Measurements from ENCODE around the gene ASCL5.

The ASCL5 gene

DNA sequence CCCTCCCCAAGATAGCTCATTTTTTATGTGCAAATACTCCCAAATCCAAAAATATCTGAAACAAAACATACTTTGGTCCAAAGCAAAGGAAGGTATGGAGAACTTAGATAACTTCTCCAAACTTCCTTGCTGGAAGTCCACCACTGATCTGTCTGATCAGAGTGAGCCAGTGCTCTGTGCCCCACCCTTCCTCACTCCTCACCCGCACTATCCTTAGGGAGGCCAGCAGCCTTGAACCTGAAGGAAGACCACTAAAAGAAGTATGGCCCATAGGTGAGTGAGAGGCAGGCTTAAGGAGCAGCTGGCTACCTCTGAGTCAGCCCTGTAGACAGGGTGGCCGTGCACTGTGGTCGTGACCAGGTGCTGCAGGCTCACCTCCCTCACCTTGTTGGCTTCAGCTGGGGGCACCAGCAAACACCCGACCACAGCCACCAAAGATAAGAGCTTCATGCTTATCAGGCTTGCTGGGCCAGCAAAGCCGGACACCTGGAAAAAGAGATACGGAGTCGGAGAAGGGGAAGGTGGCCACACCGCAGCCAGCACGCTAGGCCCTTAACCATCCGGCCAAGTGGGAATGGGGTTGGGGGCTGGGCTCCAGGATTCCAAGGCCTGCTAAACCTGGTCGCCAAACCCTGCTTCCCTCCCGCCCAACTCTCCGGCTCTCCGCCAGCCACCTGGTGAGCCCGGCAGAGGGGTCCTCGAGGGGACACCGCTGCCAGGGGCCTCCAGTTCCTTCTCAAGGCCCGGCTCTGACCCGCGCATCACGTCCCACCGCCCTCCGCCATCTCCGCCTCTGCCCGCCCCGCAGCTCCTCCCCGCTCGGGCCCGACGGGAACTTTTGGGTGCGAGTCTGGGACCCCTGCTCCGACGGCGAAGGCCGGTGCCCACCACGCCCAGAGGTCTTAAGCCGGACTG lies 26.7 kb upstream of the ASCL5 start:
- no peak for DNase-seq (ENCODE audit: low spot score)

DNA sequence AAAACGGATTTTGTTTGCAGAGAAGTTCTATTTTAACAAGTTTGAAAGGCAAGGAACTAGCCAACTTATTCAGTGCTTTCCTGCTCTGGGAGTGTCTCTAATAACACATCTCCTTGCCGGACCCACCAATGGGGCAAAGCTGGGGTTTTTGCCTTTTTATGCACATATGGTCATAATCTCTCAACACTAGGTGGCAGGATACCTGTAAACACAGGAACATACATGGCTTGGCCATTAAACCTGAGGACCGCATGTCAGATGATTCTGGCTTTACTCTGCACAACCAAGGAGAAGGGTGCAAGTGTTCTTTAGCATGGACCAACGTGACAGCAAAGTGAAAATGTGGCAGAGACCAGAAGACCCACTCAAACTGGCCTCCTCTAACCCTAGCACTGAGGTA lies 22.4 kb upstream of the ASCL5 start:
- DNase-seq (ENCODE audit: low spot score): peak; percentile 57

DNA sequence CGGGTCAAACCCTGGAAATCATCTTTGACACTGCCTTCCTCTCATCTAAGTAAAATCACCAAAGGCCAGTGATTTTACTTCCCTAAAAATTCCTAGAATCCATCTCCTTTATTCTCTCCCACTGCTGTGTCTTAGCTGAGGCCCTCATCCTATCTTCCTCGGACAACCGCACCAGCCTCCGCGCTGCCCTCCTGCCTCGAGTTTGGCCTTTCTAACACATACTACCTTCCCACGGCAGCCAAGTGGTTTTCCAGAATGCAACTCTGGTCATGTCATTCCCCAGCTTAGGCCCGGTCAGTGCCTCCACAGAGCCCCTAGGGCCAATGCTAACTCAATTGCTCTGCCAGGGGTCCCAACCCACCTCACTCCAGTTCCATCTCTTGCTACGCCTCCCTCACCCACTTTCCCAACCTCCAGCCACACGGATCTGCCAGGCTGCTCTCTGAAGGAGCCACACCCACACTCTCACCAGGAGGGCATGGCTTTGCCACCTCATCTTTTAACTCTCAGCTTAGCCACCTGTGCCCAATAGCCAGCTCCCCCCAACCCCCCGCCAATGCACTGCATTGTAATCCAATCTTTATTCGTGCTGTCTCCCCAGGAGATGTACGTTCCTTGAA lies 20.5 kb upstream of the ASCL5 start:
- DNase-seq (ENCODE audit: low spot score): no peak

DNA sequence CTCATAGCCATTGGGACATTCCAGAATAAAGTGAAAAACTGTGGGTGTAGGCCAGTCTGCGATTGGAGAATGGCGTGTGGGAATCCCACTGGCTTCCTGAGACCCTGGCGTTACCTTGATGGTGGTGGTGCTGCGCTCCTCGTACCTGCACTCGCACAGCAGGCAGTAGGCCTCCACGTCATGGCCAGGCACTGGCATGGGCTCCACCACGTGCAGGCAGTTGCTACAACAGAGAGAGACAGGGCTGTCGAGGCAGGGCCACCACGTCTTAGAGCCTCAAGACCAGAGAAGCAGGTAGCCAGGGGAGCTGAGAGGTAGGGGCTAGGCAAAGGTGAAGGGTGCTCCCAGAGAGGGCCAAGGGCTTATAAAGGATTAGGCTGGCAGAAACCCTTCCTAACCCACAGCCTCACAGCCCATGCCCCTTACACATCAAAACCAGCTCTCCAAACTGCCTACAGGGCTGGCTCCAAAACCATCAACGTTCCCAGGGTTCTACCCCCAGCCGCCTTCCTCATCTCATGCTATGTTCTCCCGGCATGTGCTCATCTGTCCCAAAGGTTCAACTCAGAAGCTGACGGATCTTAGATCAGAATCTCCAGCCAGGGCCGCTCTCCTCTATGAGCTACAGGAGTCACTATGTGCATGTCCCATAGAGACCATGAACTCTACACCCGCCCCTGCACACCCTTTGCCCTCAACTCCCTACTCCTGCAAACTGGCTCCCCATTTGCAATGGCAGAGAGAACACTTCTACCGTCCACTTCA lies 19.8 kb upstream of the ASCL5 start:
- DNase-seq (ENCODE audit: low spot score): no peak

DNA sequence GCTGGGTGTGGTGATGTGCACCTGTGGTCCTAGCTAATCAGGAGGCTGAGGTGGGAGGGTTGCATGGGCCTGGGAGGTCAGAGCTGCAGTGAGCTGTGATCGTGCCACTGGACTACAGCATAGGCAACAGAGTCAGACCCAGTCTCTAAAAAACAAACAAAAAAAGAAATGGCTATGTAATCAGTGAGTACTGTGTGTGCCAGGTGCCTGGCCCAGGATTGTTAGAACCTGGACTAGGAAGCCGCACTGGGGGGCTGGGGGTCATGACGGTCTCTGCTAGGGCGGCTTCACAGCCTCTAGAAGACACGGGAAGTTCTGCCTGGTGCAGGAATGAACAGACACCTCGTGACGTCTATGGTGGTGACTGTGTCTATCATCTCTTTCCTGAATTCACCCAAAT lies 18.8 kb upstream of the ASCL5 start:
- no peak for DNase-seq (ENCODE audit: low spot score)

DNA sequence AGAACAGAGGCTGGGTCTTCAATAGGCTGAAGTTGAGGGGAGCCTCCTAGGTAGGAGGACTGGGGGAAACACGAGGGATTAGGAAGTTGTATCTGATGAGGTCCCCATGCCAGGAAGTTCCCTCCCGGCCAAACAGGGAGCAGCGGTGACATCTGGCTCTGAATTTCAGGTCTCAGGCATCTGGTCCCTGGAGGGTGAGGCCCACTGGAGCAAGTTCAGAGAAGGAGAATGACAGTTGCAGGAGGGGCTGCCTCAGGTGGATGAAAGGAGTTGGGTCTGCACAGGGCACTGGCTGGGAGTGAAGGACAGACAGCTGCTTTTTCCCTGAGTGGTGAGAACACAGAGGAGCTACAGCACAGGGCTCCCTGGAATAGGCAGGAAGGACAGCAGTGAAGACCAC lies 18.1 kb upstream of the ASCL5 start:
- no peak for DNase-seq (ENCODE audit: low spot score)

DNA sequence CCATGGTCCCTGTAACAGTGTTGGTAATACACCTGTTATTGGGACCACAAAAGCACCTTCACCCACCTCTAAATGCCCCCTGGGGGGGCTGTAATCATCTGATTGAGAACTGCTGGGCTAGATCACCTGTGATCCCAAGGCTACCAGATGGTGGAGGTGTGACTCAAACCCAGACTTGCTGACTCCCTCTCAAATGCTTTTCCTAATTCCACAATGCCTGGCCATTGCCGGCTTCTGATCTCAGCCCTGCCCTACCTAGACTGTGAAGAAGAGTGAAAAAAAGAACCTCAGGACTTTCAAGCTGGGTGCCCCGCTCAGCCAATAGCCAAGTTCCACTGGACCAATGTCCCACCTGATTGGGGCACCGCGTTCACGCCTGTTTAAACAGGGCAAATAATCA lies 17.7 kb upstream of the ASCL5 start:
- DNase-seq (ENCODE audit: low spot score): no peak

DNA sequence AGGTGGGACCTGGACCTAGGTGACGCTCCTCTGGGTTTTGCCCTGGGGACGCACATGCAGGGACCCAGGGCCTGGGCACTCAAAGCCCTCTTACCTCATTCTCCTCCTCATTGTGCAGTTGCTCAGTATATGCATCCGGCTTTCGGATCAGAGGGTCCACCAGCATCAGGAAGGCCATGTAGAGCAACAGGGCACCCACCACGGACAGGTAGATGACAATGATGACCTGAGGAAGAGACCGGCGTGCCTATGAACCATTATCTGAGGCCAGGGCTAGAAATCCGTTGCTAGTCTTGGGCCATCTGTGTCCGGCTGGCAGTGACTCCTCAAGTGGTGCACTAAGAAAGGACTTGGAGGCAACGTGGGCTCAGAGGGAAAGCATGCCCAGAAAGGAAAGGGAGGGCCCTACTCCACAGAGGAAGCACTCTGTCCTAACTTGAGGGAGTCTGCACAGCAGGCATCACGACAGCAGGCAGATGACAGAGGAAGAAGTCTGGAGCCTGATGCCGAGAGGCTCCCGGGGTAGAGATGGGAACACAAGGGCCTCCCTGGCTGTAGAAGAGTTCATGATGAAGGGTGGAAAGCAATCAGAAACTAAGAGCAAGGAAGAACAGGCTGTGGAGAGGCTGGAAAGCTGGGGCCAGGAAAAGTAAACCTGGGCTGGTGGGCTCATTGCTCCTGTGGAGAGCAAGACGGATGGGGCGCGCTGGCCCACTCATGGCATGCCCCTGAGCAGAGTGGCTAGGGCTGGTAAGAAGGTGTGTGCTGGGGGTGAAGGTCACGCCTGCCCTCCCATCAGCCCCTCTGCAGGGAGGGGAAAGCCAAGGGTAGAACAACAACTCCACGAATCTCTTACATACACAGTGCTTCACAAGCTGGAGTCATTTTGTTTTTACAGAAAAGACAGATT lies 17.0 kb upstream of the ASCL5 start:
- no peak for DNase-seq (ENCODE audit: low spot score)

DNA sequence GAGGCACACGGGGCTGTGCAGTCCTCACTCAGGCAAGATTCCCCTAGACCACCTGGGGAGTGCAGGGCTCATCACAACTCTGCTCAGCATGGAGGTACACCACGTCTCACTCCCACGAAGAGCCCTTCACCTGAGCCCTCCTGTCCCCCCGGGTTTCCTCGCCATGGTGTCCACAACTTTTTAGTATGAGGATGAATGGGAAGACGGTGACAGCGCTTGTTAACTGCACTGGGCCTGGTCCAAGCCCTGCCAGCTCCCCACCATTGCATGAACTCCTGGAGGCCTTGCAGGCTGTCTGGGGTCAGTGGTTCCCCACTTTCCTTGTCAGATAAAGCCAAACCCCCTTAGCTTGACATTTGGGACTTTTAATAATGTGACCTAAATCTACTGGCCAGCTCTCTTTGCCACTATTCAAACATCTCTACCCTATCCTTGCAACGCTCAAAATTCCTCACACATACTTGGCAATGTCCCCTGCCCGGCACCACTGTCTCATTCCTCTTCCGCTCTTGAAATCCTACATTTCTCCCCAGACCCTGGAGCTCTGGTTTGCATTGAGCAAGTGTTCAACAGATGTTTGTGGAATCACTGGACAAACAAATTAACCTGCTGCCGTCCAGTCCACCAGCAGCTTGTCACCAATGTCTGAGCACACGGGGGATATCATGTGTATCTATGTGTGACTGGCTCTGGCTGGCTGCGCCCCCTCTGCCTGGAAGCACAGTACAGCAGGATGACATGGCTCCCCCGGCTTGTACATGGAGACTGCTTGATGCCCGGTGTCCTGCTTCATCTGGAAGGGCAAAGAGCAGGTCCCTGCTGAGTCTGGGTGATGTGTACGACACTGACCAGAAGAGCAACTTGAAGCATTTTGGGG lies 16.1 kb upstream of the ASCL5 start:
- DNase-seq (ENCODE audit: low spot score): no peak

DNA sequence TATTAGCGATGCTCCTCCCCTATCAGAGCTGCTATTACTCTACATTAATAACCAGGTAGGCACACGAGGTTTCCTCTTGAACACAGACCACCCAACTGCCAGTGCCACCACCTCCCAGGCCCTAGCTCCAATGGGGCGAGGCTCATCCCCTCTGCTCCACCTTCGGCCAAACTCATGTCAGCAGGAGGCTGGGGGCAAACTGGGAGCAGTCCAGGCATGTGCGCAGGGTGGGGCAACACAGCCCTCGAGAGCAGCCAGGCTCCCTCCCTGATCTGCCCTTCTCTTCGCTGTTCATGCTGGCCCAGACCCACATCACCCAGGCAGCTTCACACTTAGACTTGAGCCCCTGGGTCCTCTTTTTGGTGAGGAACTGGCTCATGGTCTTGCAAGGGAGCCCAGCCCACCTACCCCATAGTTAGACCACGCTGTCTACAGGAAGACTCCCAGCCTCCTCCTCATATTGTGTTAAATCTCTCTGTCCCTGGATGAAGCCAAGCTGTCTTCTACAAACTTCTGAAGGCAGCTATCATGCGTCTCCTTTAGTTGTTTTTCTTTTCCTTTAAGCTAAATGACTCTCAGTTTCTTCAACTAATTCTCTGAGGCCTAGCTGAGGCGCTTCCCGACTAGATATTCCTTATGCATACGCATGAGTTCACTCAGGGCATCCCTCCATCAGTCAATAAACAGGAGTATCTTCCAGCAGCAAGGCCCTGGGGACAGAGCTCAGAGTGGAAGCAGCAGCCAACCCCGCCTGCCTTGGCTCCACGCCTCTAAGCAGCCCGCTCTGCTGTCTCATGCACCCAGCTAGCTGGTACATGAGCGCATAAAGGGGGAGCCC lies 15.2 kb upstream of the ASCL5 start:
- no peak for DNase-seq (ENCODE audit: low spot score)

DNA sequence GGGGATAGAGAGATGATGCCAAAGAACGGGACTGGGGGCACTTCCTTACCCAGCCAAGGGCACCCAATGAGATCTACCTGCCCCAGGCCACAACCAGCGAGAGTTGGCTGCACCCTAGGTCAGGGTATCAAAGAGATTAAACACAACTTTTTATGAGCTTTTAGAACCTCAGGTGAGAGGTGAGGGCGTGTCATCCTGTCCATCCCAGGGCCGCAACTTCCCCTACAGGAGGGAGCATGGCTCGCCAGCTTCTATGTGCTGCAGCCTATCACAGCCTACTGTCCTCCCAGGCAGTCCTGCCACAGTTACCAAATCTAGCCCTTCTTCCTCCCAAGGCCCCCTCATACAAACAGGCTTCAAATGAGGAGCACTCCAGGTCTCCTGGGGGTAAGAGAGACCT lies 14.4 kb upstream of the ASCL5 start:
- no peak for DNase-seq (ENCODE audit: low spot score)

DNA sequence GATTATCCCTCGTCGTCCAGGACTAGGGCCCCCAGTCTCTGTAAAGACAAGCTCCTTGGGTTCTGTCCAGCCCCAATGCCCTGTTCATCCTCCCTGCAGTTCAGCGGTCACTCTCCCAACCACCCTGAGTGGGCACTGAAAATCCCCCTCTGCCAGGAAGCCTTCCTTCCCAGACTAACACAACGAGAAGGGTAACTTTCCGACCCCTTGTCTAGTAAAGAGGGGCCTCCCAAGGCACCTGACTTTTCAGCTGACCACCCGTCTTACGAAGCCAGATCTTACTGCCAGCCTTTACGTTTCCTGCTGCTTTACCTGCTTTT lies 13.9 kb upstream of the ASCL5 start:
- DNase-seq (ENCODE audit: low spot score): no peak

DNA sequence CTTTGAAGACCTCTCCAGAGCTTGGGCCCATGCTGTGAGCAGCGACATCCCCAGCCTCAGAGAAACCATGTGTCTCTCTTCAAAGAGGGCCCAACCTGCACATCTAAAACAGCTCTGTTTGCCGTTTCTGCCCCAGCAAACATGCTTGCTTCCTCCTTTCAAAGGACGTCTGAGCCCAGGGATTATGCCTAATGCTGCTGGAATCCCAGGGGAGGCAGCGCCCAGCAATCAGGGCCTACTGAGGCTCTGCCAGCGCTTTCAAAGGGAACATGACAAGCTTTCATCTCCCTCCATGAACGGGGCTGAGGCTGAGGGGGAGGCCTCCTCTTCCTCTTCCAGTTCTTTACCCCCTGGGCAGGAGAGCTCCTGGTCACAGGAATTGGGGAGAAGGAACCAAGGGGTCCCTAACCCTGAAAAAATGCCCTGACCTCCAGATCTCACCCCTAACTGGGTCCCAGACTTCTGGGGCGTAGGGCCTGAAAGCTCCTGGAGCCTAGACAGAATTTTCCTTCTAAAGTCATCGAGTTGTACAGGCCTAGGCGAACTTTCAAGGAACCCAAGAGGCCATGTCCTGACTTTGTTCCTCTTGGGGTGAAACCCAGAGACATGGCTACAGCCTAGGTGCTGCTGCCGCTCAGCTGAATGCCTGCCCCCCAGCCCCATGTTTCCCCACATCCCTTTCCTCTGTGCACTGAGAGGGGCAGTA lies 13.4 kb upstream of the ASCL5 start:
- DNase-seq (ENCODE audit: low spot score): no peak

DNA sequence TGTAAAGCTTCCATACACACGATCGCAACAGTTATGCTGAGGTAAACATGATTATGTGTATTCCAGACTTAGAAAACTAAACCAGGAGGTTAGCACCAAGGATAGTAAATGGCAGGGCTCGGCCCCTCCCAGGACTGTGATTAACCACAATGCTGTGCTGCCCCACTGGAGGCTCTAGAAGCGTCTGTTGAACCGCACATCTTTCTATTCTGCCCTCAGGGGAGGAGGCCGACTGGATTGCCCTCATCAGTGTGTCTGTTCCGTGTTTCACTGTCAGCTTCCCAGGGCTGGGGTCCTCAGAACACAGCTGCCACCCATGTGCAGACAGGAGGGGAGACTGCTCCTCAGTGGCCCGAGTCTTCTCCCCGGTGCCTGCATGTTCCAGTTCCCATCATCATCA lies 12.8 kb upstream of the ASCL5 start:
- no peak for DNase-seq (ENCODE audit: low spot score)

DNA sequence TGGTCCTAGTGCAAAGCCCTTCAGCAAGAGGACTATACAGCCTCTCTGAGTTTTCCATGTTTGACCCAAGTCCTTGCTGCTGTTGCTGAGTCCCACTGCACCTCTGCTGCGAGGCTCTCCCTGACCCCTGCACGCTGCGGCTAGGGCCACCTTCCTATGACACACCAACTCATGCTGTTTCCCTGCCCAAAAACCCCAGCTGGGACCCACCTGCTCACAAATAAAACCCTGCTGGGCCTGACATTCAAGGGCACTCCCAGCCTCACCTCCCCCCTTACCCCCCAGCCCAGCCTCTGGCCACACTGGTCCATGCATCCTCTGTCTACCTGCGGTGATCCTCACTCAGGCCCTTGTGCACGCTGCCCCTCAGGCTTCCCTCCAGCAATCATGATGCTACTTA lies 12.3 kb upstream of the ASCL5 start:
- no peak for DNase-seq (ENCODE audit: low spot score)

DNA sequence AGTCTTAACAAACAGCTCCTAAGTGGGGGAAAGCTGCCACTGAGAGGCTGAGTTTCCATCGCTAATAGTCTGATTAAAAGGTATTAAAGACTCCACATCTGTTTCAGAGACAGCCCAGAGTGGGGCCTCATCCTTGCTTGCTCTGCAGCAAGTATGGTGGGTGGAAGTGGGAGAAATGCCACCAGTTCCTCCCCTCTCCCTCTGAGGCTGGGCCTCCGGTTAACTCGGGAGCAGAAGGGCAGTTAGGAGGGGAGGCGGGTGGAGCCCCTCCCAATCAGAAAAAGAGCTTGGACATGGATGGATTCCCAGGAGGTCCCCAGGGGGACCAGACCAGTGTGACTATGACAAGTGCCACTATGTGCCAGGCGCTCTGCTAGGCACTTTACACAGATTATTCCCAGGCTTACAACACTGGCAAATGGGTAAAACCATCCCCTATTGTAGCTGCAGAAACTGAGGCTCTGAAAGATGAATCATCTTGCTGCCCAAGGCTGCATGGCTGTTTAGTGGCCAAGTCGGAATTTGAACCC lies 11.4 kb upstream of the ASCL5 start:
- no peak for DNase-seq (ENCODE audit: low spot score)

DNA sequence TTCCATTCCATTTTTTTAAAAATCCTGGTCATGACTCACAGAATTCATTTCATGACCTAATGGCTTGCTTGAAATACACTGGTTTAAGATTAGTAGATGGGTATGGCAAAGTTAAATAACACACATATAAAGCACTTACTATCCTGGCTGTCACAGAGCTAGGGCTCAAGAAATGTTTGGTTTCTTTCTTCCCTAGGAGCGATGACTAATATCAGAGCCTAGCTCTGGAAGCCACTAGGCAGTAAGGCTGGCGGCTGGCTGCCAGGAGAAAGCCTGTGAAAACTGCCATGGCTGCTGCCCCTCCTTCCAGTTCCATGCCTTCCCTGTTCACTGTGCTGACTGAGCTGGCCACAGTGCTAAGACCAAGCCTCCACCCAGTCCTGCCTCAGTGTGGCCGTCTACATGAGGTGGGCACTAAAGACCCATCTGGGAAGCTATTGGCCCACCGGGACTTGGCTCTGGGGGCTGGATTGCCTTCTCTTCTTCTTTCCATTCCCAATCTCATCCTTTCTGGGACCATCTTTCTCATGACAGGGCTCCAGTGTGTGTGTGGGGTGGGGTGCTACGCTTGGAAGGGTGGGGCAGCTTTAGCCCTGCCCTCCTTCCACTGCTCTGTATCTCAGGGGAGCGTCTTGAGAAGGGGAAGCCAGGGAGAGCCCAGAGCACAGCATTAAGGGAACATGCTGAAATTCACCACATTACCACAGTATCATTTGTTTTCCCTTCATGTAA lies 10.8 kb upstream of the ASCL5 start:
- peak; percentile 85 for DNase-seq (ENCODE audit: low spot score)

DNA sequence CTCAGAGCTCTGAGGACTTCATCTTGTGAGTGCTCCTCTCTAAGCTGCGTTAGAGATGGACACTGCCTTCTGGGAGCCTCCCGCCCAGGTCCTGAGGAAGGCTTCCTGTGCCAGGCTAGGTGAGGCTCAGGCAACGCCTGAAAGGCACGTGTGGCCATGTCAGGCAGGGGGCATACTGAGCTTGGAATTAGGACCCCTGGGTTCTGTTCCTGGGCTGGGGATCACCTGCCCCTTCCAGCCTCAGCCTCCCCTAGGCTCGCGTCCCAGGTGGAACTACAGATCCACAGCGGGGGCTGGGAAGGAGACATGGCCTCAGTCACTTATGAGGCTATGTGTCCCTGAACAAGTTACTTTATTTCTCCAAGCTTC lies 10.0 kb upstream of the ASCL5 start:
- DNase-seq (ENCODE audit: low spot score): no peak

Measured in kidney tubule cell (primary cell).